Measurements from ENCODE around the gene CTSO. TPM values are rescaled to one million over a fixed set of nuclear protein-coding genes. Genes with fewer than 3 reads are reported as not detected.

Gene CTSO
- total and polyA plus RNA-seq, 2 of the 8 experiments (the other 6 are each of a cell fraction or from before 2014, with no cell fraction given) = 0.39 to 0.41 TPM

- H3K4me2 ChIP-seq (ENCODE audit: insufficient read depth in 1 of 2, low read depth in 2 of 2, low read length in 2 of 2) = no peak overlapping the region
Observed at GRCh38 chr4:155961575-155961974, 7.9 kb upstream of the CTSO start.

More at GRCh38 chr4:155961575-155961974, 7.9 kb upstream of the CTSO start:
- H3K4ac ChIP-seq (replicated peaks; ENCODE audit: insufficient read length, low read depth, low read length) = no peak overlapping the region
- no peak overlapping the region for H3K18ac ChIP-seq (ENCODE audit: extremely low read depth, low read length)
- DNase-seq (ENCODE audit: low read depth in 1 of 2, low spot score in 2 of 2) = no peak
- no peak overlapping the region for H3K14ac ChIP-seq (ENCODE audit: insufficient read length)
- no peak overlapping the region for H2BK20ac ChIP-seq (ENCODE audit: low read length)
- no peak overlapping the region for H2BK120ac ChIP-seq (replicated peaks; ENCODE audit: low read depth, low read length)
- TF ChIP-seq TBP (IDR thresholded peaks at IDR 0.05; ENCODE audit: low read depth, low read length) = no peak
- TF ChIP-seq SP4 (IDR thresholded peaks at IDR 0.05; ENCODE audit: low read length) = no peak
- no peak for TF ChIP-seq BCL11A (IDR thresholded peaks at IDR 0.05; ENCODE audit: low read depth in 2 of 2, low read length in 2 of 2)
- no peak for TF ChIP-seq POU5F1 (IDR thresholded peaks at IDR 0.05; ENCODE audit: low read depth, low read length)
- no peak for TF ChIP-seq SIX5 (IDR thresholded peaks at IDR 0.05; ENCODE audit: low read depth, low read length)
- TF ChIP-seq TAF7 (optimal IDR thresholded peaks at IDR 0.05; ENCODE audit: borderline replicate concordance, low read depth, low read length) = no peak
- TF ChIP-seq MAFK (IDR thresholded peaks at IDR 0.05; ENCODE audit: low read depth, low read length) = no peak
- no peak for TF ChIP-seq BRCA1 (IDR thresholded peaks at IDR 0.05; ENCODE audit: low read depth, low read length)
- no peak for TF ChIP-seq TAF1 (IDR thresholded peaks at IDR 0.05; ENCODE audit: low read depth, low read length)
- no peak for TF ChIP-seq CBX8 (IDR thresholded peaks at IDR 0.05; ENCODE audit: borderline replicate concordance, low read depth, low read length)
- no peak overlapping the region for H2BK5ac ChIP-seq (ENCODE audit: low read depth, low read length)
- H3K27me3 ChIP-seq (replicated peaks in 1 of 4; ENCODE audit: control insufficient read depth in 3 of 4, extremely low read depth in 1 of 4, insufficient read depth in 3 of 4, low read length in 3 of 4) = no peaks in the 10 kb centered on the region
- no peak overlapping the region for H3K23ac ChIP-seq (ENCODE audit: insufficient read length)
- H4K5ac ChIP-seq (ENCODE audit: insufficient read length, low read depth, low read length) = no peak overlapping the region
- H2AK5ac ChIP-seq (ENCODE audit: low read depth, low read length) = no peak overlapping the region
- no peak overlapping the region for H3K4me3 ChIP-seq (ENCODE audit: extremely low read depth in 1 of 4, insufficient read depth in 2 of 4, low read depth in 3 of 4, low read length in 4 of 4)
- H3K79me2 ChIP-seq (ENCODE audit: control insufficient read depth in 1 of 2, insufficient read depth in 2 of 2, low read length in 2 of 2) = no peaks in the 10 kb centered on the region
- H3K36me3 ChIP-seq (ENCODE audit: control insufficient read depth in 2 of 4, insufficient read depth in 4 of 4, low read length in 3 of 4) = no peaks in the 10 kb centered on the region
- H2AFZ ChIP-seq (ENCODE audit: low read length) = no peak overlapping the region
- no peak overlapping the region for H4K8ac ChIP-seq (ENCODE audit: extremely low read depth, insufficient read depth, low read length)
- WGBS, 2 experiments (ENCODE audit: extremely low coverage in 1 of 2, insufficient coverage in 1 of 2, insufficient read length in 1 of 2, insufficient replicate concordance in 2 of 2, low coverage in 1 of 2, low lambda C conversion rate in 2 of 2, missing lambda C conversion rate in 1 of 2) = 94% methylated on average over 4 of the region's 4 CpGs; no CpG with 5 or more reads in 1 of the 2 experiments
- no peaks in the 10 kb centered on the region for H4K20me1 ChIP-seq (replicated peaks in 1 of 2; ENCODE audit: control insufficient read depth in 1 of 2, insufficient read depth in 2 of 2, low read length in 2 of 2)
- H3K9me3 ChIP-seq (ENCODE audit: insufficient read depth in 2 of 2, low read depth in 1 of 2, low read length in 1 of 2) = no peaks in the 10 kb centered on the region
- no peak overlapping the region for H3K27ac ChIP-seq (ENCODE audit: low read depth, low read length)
- ChIA-PET CTCF (ENCODE audit: partially characterized antibody) (no interaction called here), POLR2A (ENCODE audit: partially characterized antibody) (no interaction called here)
- H4K91ac ChIP-seq (replicated peaks; ENCODE audit: insufficient read length, low read length) = no peak overlapping the region
- no peak overlapping the region for H2BK12ac ChIP-seq (ENCODE audit: low read depth, low read length)
- no peaks in the 10 kb centered on the region for H3K4me1 ChIP-seq (replicated peaks in 1 of 4; ENCODE audit: control insufficient read depth in 3 of 4, insufficient read depth in 4 of 4, low read length in 3 of 4)
- no peaks in the 10 kb centered on the region for H3K23me2 ChIP-seq (ENCODE audit: low read depth, low read length)
- no peak overlapping the region for H2BK15ac ChIP-seq (ENCODE audit: low read length)
- no peak for FAIRE-seq
- H3K79me1 ChIP-seq (ENCODE audit: low read depth, low read length) = no peaks in the 10 kb centered on the region
- no peak overlapping the region for H3K56ac ChIP-seq (replicated peaks; ENCODE audit: insufficient read length, low read depth, low read length)
- H3K9ac ChIP-seq (replicated peaks in 1 of 4; ENCODE audit: extremely low read depth in 1 of 4, low read depth in 3 of 4, low read length in 3 of 4) = no peak overlapping the region
